Kidney capillary endothelial cell (primary cell): ENCODE data around the gene C1orf115.
"Not testable (repeated sequence)": the region's sequence is repeated elsewhere in the genome, so short reads cannot be mapped to it uniquely, and the experiment has no call there.

ENCODE experiments used
- DNase-seq: peaks from one replicate; pipeline ENCODE4 v3.0.0-alpha.2; 2018; ENCODE audit warnings: low spot score

Gene C1orf115

GRCh38 chr1:220694866-220695382 is 4.8 kb downstream of the C1orf115 start:
- no peak for DNase-seq

- no peak for DNase-seq
Observed at GRCh38 chr1:220695426-220695825, 5.3 kb downstream of the C1orf115 start.

DNA sequence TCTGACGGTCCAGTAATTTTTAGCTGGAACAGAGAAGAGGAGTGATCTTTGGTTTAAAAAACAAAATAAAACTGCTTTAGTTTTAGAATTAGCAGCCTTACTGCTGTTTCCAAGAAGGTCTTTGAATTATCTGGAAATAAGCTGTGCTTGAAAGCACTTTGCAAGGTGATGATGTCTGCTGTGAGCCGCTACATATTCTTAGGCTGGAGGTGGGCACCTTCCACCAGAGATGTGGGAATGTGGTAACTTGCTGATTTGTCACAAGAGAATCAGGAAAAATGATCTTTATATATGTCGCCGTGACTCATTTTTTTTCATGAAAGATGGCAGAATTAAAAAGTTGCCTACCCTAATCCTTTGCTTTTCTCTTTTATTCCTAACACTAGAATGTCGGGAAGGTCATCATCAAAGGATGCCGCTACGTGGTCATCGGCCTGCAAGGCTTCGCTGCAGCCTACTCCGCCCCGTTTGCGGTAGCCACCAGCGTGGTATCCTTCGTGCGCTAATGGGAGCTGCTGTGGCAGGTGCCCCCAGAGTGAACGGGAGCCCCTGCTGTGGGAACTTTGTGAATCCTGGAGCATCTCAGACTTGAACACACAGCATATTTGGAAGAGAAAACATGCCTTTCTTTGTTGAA is 6.2 kb downstream of the C1orf115 start:
- no peak for DNase-seq

DNA sequence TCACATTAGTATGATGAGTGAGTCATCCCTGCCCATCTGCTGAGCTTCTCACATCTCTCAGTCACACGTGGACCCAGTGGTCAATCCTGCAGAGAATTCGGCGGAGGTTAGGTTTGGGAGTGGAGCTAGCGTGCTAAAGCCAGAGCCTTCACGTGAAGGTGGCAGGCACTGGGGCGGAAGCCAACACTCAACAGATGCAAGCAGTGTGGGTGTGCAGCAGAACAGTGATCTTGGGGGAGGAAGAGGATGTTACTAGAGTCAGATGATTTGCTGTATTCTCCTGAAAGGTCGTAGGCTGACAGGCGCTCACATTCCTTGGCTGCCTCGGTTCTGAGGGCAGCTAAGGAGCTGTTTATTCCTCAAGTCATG is 6.7 kb downstream of the C1orf115 start:
- no peak for DNase-seq

GRCh38 chr1:220697326-220697725 is 7.2 kb downstream of the C1orf115 start:
- no peak for DNase-seq

DNA sequence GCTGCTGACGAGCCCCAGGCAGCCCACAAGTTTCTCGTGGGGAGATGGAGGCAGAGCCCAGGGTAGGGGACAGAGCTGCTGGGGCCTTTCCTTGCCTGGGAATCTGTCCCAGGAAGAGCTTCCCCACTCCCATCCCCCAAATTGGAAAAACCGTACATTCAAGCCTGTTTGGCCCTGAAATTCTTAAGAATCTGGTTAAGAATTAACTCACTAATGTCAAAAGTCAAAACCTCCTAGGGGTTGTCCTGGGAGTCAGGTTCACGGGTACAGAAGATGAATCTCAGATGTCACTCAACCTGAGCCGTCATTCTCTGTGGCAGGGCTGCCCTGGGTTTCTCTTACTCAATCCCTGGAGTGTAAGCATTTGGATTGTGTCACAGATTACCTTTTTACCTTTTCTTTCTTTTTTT is 8.4 kb downstream of the C1orf115 start:
- no peak for DNase-seq

- DNase-seq = no peak
Observed at GRCh38 chr1:220699044-220699443, 8.9 kb downstream of the C1orf115 start.

- DNase-seq = no peak
Observed at GRCh38 chr1:220700556-220701179, 10.5 kb downstream of the C1orf115 start.

DNA sequence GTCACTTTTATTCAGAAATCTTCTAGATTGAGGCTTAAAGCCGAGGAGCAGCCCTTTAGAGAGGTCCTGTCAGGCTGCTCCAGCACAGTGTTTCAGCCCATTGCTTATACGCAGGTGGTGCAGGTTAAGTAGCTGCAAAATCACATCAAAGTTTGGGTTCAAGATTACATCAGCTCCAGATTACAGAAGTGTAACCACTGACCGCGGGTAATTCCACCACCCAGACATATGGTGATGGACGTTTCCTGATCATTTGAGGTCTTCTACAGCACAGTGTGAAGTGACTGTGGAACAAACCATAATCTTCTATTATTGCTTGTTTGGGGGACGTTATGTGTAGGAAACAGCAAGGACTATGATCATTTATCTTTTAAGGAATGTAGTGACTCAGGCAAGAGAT is 11.8 kb downstream of the C1orf115 start:
- no peak for DNase-seq

- no peak for DNase-seq
Observed at GRCh38 chr1:220702733-220703270, 12.6 kb downstream of the C1orf115 start.

DNA sequence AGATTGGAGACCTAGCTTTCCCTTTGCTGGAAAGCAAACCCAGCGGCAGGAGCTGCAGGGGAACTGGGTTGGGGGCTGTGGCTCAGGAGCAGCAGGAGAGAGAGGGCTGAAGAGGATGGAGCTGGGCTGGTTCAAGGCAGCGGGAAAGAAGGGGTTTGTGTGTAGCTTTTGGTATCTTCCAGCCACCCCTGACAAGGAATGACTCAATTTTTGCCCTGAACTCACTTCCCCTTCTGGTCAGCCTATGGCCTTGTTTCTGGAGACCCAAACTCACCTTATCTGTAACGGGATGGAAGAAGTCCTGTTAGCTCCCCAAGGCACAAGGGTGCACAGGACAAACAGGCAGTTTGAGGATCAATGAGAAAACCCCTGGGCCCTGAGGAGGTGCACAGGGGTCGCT is 13.1 kb downstream of the C1orf115 start:
- no peak for DNase-seq

- no peak for DNase-seq
Observed at GRCh38 chr1:220705782-220706181, 15.6 kb downstream of the C1orf115 start.

DNA sequence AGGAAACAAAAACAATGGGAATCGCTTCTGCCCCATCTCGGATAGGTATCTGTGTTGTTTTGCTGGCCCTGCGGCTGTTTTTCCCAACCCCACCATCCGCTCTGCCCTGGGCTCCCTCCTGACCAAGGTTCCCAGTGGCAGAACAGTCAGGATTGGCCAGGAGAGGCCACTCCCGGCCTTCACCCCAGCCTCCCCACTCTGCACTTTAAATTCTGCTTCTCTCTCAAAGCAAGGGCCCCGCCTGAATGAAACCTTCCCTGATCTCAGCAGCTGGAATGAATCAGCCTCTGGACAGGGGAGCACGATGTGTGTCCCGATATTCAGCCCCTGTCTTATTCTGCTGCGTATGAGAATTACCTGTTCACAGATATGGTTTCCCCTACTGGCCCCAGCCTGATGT is 16.3 kb downstream of the C1orf115 start:
- DNase-seq = no peak

GRCh38 chr1:220707160-220707559 is 17.0 kb downstream of the C1orf115 start:
- no peak for DNase-seq

- no peak for DNase-seq
Observed at GRCh38 chr1:220708244-220708643, 18.1 kb downstream of the C1orf115 start.

GRCh38 chr1:220708936-220709801 is 19.0 kb downstream of the C1orf115 start:
- DNase-seq = no peak

DNA sequence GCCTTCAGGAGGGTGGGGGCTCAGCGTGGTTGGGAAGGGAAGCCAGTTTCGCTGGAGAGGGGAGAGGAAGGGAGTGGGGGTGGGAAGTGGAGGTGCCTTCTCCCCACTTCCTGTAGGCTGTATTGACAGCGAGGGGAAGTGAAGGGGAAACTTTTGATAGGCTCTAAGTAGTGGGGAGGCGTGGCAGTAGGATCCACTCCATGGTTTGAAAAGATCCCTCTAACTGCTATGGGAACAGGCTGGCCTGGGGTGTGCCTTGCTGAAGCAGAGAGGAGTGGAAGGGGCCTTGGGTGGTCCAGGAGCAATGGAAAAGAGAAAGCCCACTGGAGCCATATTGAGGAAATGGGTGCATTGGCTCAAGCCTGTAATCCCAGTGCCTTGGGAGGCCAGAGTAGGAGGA is 20.2 kb downstream of the C1orf115 start:
- DNase-seq = no peak

GRCh38 chr1:220711056-220711809 is 21.1 kb downstream of the C1orf115 start:
- DNase-seq = no peak

DNA sequence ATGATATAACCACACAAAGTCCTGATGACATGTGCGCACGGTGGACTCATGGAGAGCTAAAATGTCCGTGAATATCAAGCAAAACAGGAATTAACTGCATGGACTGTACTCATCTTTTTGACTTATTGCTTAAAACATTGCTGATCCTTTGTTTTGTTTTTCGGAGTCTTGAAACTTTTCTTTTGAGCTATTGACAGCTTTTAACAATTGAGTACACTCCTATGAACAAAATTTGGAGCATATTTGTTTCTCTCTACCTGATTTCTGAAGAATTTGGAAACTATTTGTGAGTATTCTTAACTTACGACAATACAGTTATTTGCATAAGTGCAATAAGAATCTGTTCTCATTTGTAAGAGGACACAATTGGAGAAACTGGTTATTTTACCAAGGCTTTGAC is 25.8 kb downstream of the C1orf115 start:
- not testable (repeated sequence) for DNase-seq

- DNase-seq = no peak
Observed at GRCh38 chr1:220717800-220718640, 27.9 kb downstream of the C1orf115 start.

DNA sequence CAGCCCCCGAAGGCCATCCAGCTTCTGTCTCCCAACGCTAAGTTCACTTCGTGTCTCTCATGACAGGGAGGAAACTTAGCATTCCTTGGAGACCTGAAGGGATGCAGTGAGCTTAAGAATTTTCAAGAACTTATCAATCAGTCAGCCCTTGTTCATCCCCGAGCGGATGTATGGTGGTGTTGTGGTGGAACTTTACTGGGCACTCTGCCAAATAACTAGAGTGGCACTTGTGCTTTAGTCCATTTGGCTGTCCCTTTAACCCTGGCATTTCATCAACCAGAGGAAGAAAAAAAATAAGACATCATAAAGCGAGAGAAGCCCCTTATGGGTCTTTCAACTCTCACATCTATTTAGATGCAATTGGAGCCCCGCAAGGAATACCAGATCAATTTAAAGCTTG is 31.1 kb downstream of the C1orf115 start:
- DNase-seq = not testable (repeated sequence)
